NCI-H774 (cell line): ENCODE measurements around the gene TUG1.
A peak's percentile ranks its signal among the peaks of the same experiment; 100 is the strongest.

Experiments
- DNase-seq: peaks from one replicate; lab custom pipeline; 2025; lab: John Stamatoyannopoulos, UW

Gene TUG1

DNA sequence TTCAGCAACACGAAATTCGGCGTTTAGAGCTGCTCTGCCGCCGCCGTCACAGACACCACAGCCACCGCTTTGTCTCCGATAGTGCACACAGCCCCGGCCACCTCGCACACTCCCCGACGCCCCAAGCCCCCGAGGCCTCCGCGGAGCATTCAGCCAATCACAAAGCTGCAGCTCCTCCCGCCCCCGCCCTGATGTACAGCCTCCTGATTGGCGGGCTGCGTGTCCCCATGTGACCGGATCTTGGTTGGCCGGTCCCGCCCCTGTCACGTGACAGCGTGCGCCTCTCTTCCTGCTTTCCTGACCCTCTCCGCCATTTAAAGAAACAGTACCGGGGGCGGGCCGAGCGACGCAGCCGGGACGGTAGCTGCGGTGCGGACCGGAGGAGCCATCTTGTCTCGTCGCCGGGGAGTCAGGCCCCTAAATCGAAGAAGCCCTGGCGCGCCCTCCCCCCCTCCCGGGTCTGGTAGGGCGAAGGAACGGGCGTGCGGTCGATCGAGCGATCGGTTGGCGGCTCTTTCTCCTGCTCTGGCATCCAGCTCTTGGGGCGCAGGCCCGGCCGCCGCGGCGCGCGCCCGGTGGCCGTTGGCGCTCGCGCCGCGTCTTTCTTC lies at the start of gene TUG1:
Gene TUG1 (plus strand): TSS at position 342 of the 608 bp plus-strand sequence.
- DNase-seq: peak; percentile 89

DNA sequence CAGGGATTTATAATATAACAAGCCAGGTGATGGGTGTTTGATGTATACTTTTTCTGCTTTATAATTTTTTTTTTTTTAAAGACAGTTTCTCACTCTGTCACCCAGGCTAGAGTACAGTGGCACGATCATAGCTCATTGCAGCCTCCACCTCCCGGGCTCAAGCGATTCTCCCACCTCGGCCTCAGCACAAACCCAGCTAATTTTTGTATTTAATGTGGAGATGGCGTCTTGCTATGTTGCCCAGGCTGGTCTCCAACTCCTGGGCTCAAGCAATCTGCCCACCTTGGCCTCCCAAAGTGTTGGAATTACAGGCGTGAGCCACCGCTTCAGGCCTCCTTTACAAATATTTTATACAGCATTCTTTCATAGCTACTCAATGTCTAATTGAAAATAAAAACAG lies 49.1 kb upstream of the TUG1 start:
- no peak for DNase-seq

DNA sequence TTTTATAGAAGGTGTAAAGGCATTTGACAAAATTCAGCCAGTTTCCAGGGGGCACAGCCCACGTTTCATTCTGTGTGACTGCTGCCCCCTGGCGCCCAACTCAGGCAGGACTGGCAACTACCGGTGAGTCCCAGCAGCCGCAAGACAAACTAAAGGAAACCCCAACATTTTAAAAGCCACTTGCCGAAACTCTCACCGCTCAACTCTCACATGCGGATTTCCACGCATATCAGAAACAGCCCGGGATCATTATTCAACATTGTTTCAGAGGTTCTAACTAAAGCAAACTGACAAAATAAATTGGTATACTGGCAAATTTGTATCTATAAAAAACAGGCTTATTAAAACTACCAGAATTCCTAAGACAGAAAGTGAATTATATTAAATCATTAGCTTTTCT lies 48.7 kb upstream of the TUG1 start:
- peak; percentile 1 for DNase-seq

DNA sequence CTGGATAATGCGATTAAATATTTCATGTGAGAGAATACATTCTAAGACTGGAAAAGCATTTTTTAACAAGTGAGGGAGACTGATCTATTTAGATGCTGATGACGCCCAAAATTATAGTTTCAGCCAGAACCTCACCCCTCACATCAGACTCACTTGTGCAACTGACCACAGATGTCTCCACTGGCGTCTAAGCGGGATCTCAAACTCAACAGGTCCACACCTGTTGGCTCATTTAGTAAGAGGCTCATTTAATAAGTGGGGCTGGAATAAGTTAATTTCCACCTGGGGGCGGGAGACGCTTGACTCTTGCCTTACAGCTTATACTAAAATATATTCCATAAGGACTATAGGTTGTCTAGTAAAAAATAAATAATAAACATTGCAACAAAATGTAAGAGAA lies 48.0 kb upstream of the TUG1 start:
- DNase-seq: no peak

DNA sequence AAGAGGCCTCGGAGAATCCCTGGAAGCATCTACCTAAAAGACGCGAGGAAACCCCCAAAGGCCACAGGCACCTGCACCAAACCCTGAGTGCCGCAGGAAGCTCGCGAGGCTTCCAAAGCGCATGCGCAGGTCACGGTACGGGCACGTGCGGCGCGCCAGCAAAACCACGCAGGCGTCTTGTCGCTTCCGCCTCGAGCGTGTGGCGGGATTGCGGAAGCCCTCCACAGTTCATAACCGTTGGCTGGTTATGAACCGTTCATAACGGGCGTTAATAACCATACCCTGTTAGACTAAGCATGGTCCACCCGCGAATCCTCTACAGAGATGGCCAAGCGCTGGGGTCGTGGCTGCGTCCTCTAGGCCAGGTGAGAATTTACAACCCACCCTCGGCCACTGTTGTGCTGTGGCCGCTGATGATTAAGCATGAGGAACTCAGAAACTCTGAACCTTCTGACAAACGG lies 46.9 kb upstream of the TUG1 start:
- DNase-seq: no peak

DNA sequence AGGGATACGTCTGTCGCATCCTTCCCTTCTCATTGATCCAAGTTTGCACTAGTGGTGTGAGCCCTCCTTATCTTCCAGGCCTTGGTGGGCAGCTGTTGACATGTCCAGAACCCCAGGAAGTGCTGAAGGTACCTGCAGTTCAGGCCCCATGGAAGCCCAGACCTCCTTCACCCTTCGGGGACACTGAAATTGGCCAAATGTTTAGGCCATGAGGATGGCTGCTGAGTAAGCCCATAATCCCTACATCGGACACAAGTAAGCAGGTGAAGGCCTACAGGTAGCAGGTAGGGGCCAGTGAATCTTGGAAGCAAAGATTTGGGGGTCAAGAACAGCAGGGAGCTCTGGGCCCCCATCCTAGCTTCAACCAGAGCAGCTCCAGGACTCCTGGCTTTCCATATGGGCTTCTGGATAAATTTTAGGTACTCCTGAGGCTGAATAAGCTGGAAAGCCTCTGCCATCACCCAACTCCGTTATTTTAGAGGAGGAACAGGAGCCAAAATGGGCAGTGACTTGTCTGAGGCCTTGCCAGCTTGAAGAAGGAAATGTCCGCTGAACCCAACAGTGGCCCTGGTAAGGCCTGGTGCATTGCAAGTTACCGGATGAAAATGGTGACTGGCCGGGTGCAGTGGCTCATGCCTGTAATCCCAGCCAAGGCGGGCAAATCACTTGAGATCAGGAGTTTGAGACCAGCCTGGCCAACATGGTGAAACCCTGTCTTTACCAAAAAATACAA lies 45.7 kb upstream of the TUG1 start:
- no peak for DNase-seq

DNA sequence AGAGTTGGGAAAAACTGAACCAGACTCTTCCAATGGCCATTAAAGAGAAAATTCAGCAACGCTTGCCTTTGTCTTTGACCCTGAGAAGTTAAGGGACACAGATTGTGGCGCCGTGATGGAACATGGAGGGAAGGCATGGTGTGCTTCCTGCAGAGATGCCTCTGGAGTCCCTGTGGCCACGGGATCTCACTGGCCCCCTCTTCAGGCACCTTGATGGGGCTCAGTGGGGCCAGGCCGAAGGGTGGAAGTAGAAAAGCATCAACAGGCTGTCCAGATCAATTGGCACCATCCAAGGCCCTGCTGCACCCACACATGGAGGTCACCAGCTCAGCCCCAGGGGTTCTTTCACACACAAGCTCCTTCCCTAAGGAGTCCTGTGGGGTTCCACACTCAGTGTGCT lies 43.4 kb upstream of the TUG1 start:
- DNase-seq: no peak

DNA sequence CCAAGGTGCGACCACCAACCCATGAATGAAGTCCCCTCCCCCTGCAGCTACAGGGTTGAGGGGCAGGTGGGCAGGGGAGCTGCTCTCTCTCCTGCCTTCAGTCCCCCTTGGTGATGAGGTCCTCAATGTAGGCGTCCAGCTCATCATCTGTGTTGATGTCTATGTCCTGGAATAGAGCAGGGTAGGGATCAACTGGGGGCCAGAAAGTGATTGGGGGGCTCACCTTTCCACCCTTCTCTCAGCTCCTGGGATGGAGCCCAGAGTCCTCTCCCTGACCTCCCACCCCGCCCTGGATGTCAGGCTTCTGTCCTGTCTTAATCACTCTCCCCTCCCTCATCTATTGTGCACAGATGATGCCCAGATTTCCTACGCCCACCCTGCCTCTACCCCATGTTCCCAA lies 42.4 kb upstream of the TUG1 start:
- DNase-seq: no peak

DNA sequence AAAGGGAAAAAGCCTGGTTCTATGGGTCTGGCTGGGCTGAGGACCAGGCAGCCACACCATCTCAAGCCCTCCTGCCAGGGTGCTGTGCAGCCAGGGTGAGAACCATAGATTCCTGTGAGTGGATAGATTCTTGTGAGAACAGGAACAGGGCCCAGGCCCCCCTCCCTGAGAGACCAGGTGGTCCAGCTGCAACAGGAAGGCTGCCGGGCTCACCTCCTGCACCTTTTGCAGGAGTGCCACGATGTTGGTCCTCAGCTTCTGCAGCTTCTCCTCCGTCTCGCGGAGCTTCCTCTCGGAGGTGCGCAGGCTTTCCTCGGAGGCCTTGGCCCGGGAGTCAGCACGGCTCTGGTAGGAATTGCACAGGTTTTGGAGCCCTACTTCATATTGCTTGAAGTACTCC lies 41.3 kb upstream of the TUG1 start:
- DNase-seq: no peak

DNA sequence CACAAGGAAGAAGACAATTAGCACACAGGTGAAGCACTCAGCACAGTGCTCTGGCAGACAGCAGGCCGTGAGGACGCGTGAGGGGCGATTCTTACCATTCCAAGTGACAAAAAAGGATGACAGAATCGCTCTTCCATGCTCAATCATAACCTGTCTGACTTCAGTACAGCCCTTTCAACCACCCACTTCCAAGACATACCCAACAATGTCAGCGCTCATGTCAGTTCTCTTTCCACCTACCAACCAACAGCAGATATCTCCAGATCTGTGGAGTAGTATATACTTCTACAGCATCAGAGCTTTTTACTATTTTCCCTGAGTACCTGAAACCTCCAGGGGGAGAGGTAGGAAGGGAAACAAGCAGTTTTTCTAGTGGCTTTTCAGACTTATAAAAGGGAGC lies 40.7 kb upstream of the TUG1 start:
- no peak for DNase-seq

DNA sequence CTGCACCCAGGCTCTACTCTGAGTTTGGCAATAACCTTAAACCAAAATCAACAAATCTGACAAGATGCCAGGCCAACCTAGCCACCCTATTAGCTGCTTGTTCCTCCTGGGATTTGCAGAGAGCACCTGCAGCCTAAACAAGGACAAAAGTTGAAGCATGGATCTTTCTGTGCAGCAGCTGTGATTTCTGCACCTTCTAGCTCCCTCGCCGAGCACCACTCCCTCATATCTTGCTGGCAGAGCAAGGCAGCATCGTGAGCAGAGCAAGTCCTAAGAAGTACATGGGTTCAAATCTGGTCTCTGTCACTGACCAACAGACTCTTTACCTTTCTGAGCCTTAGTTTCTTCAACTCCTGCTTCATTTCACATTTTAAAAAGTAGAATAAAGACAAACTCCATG lies 38.8 kb upstream of the TUG1 start:
- no peak for DNase-seq

DNA sequence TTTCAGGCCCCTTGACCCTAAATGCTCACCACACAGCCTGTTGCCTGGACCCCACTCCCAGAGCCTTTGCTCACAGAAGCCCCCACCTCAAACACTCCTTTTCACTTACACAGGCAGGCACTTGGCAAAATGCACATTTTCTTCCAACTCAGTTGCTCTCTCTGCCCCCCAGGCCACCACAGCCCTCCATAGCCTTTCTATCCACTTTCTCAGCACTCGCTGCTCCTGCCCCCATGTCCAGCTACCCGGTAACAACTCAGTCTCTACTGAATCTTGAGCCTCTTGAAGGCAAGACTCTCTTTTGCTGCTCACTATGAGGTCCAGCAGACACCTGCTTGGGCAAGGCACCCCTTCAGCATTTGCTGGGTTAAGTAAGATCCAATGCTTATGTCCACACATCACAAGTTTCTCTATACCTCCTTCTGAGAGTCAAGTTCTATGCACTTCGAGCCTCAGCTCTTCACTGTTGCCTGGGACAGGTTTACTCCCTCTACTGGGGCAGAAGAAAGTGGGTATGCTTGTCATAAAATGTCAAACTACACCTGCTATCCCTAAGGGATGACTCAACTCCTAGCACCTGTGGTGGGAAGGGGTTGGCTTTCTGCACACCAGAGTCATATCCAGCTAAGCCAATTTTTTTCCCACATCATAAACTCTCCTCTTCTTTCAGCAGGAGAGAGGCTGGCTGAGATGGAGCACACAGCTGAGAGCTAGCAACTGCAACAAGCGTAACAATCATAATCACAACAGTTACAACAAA lies 37.3 kb upstream of the TUG1 start:
- DNase-seq: no peak

DNA sequence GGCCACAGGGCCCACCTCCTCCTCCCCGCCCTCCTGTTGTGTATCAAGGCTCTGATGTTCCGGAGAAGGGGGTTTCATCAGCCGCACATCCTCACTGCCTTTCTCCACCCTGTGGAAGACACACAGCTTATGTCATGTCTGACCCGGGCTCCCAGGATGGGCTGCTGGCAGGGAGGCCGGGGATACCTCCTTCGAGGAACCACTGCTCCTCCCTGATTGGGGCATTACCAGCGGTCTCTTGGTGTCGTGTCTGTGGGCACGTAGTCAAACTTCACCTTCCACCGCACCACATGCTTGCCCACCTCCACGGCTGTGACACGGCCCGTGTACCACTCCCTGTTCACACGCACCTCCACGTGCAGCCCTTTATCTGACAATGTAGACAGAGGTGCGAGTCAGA lies 36.4 kb upstream of the TUG1 start:
- DNase-seq: no peak

DNA sequence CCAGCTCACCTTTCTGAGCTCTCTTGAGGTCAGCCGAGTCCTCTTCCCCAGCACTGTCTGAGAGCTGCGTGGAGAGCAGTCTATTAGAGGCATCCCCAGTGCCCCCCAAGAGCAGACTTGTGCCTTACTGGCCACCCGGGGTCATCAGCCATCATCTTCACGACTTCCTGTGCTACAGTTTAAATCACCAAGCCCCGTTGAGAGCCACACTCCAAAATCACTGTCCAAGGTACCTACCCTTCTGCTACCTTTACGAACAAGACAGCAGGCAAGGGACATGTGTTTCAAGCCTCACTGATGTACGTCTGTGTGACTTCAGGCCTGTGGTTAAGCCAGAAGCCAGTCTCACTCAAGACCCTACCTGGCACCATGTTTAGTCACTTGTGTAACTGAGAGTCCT lies 35.6 kb upstream of the TUG1 start:
- DNase-seq: no peak

DNA sequence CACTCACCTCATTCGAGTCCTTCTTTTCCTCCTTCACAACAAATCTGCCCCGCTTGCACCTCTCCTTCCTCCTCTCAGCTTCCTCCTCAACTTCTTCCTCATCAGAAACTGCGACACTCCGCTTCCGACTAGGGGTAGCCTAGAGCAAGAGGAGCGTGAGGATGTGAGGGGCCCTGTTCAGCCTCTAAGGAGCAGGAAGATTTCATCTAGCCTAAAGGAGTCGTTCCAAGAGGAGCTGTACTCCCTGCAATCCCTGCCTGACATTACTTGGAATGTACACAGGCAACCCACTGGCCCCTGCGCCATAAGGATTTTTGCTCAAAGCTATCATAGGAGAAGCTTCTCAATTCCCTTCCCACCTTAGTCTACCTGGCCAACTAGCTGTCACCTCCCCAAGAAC lies 35.0 kb upstream of the TUG1 start:
- DNase-seq: no peak

DNA sequence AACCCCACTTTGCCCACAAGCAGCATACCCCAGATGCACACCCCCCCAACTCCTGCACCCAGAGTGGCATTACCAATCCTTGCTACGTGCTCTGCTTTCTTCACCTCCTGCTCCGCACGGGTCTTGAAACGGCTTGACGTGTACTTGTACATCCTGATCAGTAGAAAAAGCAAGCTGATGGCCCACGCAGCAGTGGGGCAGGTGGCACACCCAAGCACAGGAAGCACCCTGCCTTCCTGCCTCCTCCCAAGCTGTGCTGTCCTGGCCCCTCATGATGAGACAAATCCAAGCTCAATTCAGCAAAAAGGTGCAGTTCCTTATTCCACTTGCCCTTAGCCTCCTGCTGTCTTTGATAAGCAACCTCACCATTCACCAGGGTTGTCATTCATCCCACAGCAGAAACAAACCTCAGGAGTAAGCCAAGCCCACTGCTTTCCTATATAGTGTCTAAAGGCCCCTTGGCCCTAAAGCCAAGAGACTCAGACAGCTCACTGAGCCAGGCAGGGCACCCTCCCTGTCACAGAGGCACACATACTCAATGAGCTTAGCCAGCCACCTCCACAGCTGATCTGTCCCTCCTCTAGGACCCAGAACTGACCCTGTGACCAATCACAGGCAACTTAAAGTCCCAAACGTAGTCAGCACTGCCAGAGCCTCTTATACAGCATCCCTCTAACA lies 28.2 kb upstream of the TUG1 start:
- no peak for DNase-seq

DNA sequence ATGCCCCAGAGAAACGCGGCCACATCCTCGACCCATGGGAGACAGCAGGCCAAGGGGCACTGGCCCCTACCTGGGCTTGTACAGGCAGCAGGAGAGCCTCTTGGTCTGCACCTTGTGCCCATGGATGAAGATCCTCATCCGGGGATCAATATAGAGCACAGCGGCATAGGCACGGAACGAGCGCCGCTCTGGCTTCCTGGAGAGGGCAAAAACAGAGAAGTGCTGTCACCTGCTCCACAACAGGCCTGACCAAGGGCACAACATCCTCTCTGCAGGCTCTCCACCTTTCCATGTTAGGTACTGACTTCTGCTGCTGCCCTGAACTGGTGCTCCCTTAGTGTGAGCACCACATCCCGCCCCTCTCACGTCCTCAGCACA lies 27.7 kb upstream of the TUG1 start:
- no peak for DNase-seq

DNA sequence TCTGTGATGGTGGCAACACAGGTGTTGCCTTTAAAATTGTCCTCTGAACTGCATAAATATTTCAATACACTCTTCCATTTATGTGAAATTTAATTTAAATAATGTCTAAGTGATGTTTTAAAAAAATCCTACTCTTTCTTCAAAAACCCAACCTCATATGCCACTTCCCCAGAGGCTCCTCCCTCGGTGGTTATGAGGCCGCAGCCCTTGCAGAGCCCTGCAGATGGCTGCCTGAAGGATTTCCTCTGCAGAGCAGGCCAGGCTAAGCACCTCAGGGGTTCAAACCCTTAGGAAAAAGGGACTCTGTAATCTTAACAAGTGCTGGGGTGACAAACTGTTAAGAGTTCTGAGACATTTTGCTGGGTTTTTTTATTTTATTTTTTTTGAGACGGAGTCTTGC lies 25.7 kb upstream of the TUG1 start:
- DNase-seq: no peak

DNA sequence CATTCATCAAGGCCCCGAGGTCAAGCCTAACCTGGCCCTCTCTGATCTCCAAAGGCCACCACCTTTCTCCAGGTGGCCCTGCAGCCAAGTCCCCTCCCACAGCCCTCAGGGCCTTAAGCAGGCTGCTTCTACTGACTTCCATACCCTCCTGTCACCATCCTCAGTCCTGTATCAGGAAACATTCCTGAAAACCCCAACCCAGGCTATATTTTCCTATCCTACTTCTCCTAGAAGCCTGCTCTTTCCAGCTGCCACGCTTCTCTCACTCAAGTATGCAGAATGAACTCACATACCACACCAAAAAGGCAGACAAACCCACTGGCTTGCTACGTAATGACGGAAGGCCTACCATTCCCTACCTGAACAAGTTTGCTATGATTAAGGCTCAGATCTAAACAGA lies 24.1 kb upstream of the TUG1 start:
- no peak for DNase-seq

DNA sequence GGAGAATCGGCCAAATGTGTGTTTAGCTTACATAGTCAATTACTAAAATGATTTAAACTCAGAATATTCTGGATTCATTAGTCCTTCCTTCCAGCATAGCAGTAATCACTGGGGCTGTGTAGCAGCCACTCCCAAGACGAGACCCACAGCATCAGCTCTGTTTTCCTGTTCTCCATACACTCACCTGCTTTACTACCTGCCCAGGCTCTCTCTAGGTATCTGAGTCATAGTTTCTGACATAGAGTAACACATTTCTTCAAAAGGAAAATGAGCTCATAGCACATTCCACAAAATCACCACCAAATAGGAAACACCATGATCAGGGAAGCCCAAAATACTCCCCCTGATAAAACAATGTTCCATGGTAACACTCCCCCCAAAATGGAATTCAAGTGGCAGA lies 23.4 kb upstream of the TUG1 start:
- no peak for DNase-seq

DNA sequence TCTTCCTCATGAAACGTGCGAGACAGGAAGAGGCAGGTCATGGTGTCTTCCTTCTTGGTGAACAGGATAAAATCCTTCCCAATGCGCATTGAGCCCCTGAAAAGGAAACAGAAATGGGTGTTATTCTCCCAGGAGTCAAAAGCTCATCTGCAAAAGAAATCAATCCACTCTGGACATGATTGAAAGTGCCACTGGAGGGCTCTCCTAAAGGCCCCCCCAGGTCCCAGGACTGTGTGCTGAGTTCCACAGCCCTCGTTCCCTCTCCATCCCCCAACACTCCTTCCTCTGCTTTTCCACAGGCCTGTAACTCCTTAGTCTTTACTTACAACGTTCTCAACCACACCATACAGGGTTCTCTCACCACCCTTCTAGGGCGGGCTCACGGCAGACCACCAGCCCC lies 22.7 kb upstream of the TUG1 start:
- DNase-seq: no peak

DNA sequence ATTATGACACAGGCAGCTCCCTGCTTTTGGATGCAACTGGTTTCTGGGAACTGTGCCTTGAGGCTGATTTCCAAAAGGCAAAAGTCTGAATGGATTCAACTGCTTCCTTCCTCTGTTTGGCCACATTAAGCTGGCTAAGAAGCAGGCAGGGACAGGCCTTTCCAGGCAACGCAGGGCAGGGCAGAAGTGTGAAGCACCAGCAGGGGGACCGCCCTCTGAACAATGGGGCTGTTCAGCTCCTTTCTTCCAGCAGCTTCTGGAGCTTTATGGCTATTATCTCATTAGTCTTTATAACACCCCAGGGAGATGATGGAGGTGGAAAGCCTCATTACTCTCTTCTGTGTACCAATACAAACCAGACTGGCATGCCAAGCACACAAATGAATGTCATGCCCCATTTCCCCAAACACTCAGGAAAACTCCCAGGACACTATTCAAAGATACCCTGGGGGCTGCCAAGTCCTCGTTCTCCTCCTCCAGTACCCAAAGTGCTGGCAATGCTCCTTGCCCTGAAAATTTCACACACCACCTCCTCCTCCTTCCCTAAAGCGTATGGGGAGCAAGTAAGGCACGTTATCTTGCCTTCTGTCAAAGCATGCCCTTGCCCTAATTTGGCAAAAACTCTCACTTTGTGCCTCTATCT lies 21.8 kb upstream of the TUG1 start:
- DNase-seq: no peak
